ENCODE data around the gene RETSAT.

DNA sequence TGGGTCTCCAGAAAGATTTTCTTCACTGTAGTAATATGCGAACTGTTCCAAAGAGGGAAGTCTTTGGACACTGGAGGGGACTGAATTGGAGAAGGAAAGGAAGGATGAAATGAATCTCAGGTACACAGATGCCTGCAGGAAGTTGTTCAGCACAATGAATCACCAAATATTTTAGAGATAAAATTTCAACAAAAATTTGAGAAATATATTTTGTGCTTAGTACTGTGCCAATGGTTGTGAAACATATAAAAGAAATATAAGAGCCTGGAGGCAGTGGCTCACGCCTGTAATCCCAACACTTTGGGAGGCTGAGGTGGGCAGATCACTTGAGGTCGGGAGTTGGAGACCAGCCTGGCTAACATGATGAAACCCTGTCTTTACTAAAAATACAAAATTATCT is 3.4 kb upstream of the RETSAT start:
- no peak for TF ChIP-seq POLR2AphosphoS5 (IDR thresholded peaks at IDR 0.05; ENCODE audit: borderline replicate concordance, low read depth, low read length)
- no peak for TF ChIP-seq EZH2 (IDR thresholded peaks at IDR 0.05)
- no peak for TF ChIP-seq FOXP2 (optimal IDR thresholded peaks at IDR 0.05; ENCODE audit: control extremely low read depth, extremely low read length, insufficient read depth)

Data from SK-N-MC (cell line).